HG03280 (cell line): ENCODE measurements around the gene TLDC2.
A peak's percentile ranks its signal among the peaks of the same experiment; 100 is the strongest.
"Not testable (repeated sequence)": the region's sequence is repeated elsewhere in the genome, so short reads cannot be mapped to it uniquely, and the experiment has no call there.

Source experiments
- ATAC-seq: cut with Tn5 transposase; IDR thresholded peaks from one replicate; pipeline ENCODE4 v1.9.1; 2021; ENCODE audit warnings: mild to moderate bottlenecking, moderate library complexity; ENCODE audit not compliant: unreplicated experiment

Gene TLDC2

DNA sequence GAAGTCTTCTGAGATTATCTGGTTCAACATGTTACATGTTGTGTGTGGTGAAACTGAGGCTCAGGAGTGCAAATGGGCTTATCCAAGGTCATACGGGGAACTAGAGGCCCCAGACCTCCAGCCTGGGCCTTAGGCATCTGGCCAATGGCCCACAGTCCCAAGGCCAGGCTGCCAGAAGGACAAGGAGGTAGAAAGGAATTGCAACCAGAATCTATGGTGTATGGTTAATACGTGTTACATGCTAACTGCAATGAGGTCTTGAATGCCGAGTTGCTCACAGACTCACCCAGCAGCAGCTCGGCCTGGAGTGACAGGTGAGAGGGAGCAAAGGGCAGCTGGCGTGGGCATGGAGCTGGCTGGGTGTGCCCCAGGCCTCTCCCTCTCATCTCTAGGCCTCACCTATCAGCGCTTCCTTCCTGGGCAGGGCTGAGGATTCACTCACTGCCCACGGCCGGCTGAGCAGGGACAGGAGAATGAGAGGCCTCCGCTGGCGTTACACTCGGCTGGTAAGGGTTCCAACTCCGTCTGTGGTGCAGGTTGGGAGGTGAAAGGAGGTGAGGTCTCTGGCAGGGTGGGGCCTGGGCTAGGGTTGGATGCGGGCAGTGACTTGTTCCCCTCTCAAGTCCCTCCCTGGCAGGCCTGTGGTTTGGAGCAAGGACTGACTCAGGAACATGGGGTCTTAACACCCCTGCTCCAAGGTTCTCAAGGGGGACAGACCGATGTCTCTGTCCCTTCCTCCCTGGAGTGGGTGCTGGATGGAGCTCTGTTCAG is at the start of gene TLDC2:
TLDC2 (plus strand) TSS at position 437 of the 771 bp plus-strand sequence; CDS start at position 474, 37 bp downstream.
- no peak for ATAC-seq

DNA sequence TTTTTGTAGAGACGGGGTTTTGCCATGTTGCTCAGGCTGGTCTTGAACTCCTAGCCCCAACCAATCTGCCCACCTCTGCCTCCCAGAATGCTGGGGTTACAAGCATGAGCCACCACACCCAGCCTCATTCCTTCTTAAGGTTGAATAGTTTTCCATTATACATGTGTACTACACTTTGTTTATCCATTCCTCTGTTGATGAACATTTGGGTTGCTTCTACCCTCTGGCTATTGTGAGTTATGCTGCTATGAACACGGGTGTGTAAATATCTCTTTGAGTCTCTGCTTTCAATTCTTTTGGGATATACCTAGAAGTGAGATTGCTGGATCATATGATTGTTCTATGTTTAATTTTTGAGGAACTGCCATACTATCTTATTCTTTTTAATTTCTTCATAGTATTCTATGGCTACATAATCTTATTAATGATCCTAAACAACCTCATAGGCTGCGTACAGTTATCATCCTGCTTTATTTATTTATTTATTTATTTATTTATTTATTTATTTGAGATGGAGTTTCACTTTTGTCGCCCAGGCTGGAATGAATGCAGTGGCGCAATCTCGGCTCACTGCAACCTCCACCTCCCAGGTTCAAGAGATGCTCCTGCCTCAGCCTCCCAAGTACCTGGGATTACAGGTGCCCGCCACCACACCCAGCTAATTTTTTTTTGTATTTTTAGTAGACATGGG is 49.2 kb upstream of the TLDC2 start:
- ATAC-seq = no peak

DNA sequence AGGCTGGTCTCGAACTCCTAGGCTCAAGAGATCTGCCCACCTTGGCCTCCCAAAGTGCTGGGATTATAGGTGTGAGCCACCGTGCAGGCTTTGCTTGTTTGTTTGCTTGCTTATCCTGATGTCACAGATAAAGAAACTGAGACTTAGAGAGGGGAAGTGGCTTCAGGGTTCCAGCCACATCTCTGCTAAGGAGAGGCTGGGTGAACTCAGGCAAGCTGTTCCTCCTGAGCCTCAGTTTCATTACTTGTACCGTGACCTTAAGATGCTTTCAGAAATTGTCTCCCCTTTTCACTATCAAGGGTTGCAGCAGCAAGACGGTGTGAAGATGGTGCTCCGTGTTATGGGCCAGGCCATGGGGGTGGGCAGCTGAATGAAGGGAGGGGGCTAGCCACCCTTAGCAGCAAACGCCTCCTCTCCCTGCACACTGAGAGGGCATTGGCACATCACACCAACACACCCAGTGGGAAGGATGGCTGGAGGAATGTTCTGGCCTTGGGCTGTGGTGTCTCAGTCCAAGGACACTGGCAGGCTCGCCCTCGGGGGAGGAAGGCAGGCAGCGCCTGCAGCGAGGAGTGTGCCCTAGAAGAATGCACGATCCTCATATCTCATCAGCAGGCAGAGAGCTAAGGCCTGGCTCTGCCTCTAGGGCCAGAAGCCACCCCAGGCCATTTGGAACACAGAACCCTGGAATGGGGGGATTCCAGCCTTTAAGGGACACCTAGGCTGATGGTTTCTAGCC is 48.2 kb upstream of the TLDC2 start:
- ATAC-seq = peak; percentile 91

DNA sequence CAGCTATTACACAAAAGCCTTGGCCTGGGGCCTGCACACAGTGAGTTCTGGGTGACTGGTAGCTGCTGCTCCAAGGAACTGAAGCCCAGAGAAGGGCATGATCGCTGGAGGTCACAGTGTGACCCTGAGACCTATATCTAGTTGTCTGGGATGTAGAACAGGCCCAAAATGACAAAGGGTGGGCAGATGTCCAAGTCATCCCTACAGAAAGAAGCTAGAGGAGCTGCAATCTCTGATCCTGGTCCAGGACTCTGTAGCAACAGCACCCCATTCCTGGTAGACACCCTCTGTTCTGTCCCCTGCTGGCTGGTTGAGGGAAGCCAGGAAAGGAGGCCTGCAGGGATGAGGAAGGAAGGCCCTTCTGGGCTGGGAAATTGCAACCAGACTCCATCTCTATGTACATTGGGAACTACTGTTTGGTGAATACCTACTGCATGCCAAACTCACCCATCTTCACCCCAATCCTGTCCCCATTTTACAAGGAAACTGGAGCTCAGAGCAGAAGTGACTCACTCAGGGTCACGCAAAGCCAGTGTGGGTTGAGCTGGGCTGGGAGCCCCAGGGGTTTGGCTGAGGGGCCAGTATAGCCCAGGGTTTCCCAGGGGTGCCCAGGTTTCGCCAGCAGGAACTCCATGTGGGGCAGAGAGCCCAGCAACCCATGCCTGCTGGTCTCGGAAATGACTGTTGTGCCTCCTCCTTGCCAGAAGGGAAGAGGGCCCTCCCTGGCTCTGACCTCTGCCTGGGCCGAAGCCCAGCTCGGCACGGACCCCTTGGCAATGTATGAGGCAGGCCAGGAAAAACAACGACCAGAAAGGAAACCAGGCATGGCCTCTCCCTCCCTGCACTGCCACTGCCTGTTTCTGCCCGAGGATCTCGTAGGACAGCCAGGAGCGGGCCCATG is 44.9 kb upstream of the TLDC2 start:
- no peak for ATAC-seq

DNA sequence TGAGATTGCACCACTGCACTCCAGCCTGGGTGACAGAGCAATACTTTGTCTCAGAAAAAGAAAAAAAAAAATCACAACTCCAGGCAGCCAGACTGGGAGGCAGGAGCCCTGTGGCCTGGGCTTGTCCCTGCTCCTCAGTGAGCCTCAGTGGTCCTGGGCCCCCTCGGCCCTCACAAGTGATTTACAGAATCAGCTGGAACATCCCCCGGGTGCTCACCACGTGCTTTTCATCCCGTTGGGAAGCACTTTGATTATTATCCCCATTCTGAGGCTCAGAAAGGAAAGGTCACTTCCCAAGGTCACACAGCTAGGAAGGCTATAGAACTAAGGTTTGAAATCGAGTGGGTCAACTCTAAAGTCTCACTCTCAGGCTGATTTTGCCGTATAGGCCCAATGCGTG is 43.1 kb upstream of the TLDC2 start:
- no peak for ATAC-seq

DNA sequence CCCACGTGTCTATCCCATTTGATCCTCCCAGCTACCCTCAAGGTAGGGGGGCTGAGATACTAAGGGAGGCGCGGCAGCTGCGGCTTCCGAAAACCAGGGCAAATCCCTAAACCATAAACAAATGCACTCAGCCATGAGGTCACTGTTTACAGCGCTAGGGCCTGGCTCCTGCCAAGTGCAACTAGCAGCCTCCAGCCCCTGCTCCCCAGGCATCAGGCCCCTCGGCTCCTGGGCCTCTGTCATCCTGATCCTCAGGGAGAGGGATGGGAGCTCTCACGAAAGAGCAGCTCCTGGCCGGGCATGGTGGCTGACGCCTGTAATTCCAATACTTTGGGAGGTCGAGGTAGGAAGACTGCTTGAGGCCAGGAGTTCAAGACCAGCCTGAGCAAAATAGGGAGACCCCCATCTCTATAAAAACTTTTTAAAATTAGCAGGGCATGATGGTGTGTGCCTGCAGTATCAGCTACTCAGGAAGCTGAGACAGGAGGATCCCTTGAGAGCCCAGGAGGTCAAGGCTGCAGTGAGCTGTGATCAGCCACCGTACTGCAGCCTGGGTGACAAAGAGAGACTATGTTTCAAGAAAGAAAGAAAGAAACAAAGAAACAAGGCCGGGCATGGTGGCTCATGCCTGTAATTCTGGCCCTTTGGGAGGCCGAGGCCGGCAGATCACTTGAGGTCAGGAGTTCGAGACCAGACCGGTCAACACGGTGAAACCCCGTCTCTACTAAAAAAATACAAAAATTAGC is 42.5 kb upstream of the TLDC2 start:
- no peak for ATAC-seq

DNA sequence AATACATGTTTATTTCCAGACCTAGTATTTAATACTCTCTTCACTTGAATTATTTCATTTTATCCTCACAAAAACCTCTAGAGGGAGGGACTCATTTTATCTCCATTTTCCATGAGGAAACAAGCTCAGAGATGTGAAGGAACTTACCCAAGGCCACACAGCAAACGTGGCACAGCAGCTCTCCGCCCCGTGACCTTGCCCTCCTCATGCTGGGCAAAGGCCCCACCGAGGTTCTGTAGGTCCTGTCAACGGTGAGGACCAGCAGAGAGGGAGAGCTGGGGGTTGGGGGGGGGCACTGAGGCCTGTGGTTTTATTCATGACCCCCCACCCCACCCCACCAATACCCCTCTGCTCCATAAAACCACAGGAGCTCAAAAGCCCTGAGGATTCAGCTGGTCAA is 40.9 kb upstream of the TLDC2 start:
- no peak for ATAC-seq

DNA sequence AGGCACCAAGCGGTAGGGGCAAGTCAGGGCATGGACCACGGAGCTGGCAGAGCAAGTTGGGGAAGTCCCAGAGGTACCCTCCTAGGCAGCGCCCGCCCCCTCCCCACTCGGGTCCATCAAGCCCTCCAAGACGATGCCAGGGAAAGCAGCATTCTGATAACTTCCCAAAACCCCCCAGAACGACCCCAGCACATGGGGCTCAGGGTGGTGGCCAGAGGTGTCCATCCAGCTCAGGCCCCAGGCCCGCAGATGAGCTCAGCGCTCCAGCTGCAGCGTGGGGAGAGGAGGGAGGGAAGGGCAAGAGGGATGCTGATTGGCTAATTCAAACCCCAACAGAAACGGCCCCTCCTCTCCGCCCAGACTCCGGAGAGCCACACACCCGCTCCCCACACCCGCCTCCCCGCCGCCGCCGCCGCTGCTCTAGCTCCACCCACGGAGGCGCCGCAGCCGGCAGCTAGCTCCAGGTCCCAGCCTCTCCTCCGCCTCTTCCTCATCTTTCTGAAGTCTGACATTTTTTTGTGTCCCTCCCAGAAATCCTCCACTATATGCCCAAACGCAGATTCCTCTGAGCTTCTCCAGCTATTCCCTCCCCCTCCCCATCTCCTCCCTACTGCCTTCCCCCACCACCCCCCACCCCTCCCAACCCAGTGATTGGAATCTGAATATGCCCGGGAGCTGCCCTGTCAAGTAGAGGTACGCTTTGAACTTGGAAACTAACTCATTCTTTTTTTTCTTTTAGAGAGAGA is 40.3 kb upstream of the TLDC2 start:
- ATAC-seq = peak; percentile 79

DNA sequence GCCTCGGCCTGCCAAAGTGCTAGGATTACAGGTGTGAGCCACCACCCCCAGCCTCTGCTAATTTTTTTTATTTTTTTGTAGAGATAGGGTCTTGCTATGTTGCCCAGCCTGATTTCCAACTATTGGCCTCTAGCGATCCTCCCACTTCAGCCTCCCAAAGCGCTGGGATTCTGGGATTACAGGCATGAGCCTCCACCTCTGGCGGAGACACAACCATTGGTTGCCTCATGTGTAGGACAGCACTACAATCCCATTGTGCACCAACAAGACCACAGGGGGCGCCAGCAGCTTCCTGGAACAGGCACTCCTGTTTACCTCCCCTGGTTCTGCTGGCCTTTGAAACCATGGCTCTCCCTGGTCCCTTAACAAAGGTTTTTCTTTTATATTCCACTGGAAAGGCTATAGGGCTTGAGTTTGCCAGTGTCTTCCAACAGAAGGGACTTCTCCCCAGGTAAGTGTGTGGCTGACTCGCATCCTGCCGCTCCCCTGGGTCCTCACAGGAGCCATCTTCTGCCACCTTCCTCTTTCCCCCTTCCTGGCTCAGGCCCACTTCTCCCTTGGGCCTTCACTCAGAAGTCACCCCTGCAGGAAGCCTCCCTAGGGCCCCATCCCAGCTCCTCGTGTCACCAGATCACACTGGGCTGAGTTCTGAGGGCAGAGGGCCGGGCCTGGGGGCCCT is 39.2 kb upstream of the TLDC2 start:
- no peak for ATAC-seq

DNA sequence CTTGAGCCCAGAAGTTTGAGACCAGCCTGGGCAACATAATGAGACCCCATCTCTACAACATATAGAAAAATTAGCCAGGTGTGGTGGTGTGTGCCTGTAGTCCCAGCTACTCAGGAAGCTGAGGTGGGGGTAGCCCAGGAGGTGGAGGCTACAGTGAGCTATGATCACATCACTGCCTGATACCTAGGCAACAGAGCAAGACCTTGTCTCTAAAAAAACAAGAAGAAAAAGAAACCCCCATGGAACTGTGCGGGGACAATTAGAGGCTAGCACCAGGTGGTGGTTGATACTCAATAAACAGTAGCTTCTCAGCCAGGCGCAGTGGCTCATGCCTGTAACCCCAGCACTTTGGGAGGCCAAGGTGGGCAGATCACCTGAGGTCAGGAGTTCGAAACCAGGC is 37.6 kb upstream of the TLDC2 start:
- ATAC-seq = not testable (repeated sequence)

DNA sequence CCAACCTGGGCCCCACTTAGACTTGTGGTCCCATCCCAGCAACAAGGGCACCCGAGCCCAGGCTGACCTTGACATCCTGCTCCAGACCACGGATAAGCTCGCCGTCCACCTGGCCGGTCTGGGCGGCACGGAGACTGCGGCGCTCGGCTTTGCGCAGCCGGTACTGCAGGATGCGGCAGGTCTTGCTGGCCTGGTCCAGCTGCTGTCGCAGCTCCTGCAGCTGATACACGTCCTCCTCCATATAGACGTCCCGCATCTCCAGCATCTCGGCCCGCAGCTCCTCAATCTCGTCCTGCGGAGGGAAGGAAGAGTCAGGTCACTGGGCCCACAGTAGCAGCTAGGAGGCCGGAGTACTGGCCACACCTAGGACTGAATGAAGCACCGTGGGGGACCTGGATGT is 36.8 kb upstream of the TLDC2 start:
- no peak for ATAC-seq

DNA sequence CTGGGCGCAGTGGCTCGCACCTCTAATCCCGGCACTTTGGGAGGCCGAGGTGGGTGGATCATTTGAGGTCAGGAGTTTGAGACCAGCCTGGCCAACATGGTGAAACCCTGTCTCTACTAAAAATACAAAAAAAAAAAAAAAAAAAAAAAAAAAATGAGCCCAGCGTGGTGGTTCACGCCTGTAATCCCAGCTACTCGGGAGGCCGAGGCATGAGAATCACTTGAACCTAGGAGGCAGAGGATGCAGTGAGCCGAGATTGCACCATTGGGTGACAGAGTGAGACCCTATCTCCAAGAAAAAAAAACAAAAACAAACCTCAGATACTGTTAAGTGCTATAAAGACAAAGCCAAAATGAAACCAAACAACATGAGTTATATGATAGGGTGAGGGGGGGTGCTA is 34.9 kb upstream of the TLDC2 start:
- ATAC-seq = not testable (repeated sequence)

DNA sequence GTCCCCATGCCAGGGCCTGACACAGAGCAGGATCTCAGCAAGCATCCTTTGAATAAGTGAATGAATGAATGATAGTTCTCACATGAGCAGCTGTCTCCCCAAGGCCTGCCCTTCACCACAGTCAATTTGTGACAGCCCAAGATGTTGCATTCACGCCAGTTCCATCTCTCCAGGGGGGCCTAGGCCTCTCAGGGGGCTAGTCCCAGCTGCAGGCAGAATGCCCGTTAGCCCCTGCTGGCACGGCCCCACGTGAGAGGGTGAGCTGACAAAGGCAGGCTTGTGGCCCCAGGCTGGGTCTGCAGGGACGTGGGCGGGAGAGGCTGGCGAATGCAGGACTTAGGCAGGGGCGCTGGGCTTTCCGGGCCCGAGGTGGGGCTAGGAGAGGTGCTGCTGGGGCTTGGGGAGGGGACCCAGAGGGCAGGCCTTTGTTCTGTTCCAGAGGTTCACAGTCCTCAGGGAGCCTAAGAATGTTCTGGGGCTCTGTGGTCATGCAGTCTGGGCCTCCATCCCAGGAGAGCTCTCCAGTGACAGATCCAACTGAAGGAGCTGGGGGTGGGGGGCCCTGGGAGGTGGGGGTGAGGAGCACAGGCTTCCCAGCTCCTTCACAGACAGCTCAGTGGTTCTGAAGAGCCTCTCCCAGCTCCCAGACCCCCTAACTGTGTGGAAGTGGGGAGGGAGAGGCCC is 30.5 kb upstream of the TLDC2 start:
- ATAC-seq = no peak

DNA sequence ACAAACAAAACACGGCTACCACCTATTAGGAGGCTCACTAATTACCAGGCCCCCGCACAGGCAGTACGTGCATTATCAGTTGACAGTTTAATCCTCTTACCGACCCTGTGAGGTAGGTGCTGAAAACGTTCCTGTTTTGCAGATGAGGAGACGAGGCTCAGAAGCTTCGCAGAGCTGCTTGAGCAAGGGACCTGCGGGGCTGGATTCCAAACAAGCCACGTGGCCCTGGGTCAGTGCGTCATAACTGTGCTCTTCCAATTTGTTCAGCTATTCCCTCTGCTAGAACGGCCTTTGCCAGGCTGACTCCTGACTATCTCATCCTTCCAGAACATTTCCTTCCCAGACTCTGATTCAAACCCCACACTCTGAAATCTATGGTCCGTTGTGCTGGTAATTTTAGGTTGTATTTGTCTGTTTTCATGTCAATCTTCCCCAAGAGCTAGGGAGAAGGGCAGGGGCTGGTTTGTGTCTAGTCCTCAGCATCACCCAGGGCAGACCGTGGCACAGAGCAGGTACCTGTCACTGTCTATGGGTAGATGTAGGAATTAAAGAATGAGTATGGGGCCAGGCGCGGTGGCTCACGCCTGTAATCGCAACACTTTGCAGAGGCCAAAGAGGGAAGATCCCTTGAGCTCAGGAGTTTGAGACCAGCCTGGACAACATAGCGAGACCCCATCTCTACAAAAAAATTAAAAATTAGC is 28.8 kb upstream of the TLDC2 start:
- no peak for ATAC-seq

DNA sequence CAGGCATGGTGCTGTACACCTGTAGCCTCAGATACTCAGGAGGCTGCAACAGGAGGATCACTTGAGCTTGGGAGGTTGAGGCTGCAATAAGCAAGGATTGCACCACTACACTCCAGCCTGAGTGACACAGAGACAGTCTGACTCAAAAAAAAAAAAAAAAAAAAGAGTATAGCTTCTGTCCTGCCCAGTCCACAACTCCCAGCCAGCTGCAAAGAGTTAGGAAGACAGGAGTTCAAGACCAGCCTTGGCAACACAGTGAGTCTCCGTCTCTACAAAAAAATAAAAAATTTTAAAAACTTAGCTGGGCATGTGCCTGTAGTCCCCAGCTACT is 28.3 kb upstream of the TLDC2 start:
- ATAC-seq = no peak

DNA sequence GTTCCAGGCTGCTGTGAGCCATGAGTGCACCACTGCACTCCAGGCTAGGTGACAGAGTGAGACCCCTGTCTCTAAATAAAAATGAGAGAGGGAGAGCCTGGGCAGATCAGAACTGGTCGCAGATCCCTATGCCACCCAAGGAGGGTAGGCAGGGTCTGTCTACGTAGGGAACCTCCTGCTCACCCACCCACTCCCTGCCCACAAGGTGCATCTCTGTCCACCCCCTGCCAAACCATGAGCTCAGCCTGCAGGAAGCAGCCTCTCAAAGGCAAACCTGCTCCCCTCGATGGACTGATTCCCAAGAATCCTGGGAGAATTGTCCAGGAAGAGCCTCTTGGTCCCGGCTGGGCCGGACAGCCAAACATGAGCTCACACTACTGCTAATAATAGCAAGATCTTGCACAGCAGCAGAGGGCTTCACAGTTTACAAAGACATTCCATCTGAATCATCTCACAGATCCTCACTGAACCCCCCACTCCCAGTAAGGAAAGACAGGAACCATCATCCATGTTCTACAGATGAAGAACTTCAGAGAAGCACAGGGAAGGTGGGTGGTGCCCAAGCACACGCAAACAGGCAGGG is 27.8 kb upstream of the TLDC2 start:
- ATAC-seq = no peak

DNA sequence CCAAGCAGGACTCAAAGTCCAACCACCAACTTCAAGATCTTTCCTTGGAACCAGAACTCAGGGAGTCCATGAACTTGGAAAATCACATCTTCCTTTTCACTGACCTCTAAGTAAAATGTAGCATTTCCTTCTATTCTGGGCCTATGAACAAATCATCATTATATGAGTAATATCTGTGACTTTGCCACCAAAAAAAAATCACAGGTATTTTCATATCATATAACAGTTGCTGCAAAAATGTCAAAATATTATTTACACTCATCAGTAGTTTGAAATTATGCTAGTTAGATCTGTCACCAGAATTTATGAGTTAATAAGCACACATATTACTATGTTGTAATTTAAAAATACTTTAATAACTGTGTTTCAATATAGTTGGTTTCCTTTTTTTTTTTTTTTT is 27.3 kb upstream of the TLDC2 start:
- ATAC-seq = no peak
